Measurements from ENCODE around the gene PHF2.

The PHF2 gene

DNA sequence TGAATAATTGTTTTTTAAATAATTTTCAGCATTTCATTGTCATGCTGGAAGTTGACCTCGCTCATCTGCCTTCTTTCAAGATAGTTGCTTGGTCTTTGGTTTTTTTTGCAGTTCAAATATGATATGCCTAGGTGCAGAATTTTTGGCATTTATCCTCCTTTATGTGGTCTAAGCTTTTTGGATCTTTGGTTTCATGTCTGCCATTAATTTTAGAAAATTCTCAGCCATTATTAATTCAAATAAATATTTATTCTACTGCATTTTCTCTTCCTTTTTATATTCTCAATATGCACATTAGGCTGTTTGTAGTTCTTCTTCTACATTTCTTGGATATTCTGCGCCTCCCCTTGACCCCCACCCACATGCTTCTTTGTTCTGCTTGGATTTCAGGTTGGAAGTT is 63.6 kb downstream of the PHF2 start:
- Histone ChIP-seq H3K18ac (ENCODE audit: low read length) (no peak overlapping the region), H3K36me3 (replicated peaks in 1 of 2; ENCODE audit: control insufficient read depth in 2 of 2, insufficient read depth in 2 of 2, low read length in 2 of 2) (peaks cover 19 to 87% of the 10 kb centered on the region in 2 donors), H2AFZ (ENCODE audit: low read length) (no peak overlapping the region), H2BK12ac (ENCODE audit: low read length) (no peak overlapping the region), H2BK15ac (ENCODE audit: low read length) (no peak overlapping the region), H3K9me3 (replicated peaks in 1 of 2; ENCODE audit: control insufficient read depth in 2 of 2, insufficient read depth in 1 of 2, low read depth in 1 of 2, low read length in 2 of 2) (peaks cover 13 to 25% of the 10 kb centered on the region in 2 donors), H2AK5ac (ENCODE audit: low read depth, low read length) (no peak overlapping the region), H3K4ac (ENCODE audit: low read length) (no peak overlapping the region), H3K79me1 (ENCODE audit: low read depth, low read length) (peaks cover 2% of the 10 kb centered on the region), H3K27me3 (ENCODE audit: control insufficient read depth in 3 of 3, insufficient read depth in 3 of 3, low read depth in 1 of 3, low read length in 3 of 3) (peaks cover 0 to 2% (median 0%) of the 10 kb centered on the region in 3 experiments), H3K14ac (ENCODE audit: low read length) (no peak overlapping the region), H3K27ac (replicated peaks; ENCODE audit: low read length) (no peak overlapping the region), H3K9ac (ENCODE audit: low read depth, low read length, poor library complexity) (no peak overlapping the region), H3K23ac (ENCODE audit: low read depth, low read length, poor library complexity) (no peak overlapping the region), H3K4me3 (ENCODE audit: low read length in 2 of 2) (no peak overlapping the region), H3K4me1 (ENCODE audit: control insufficient read depth in 2 of 2, insufficient read depth in 1 of 2, low read depth in 1 of 2, low read length in 2 of 2) (peaks cover 0 to 5% of the 10 kb centered on the region in 2 donors), H2BK120ac (ENCODE audit: low read depth, low read length) (no peak overlapping the region), H4K8ac (ENCODE audit: low read depth, low read length) (no peak overlapping the region), H2BK5ac (ENCODE audit: low read length) (no peak overlapping the region), H3K4me2 (ENCODE audit: insufficient read depth, low read length, poor library complexity, severe bottlenecking) (no peak overlapping the region), H4K91ac (ENCODE audit: low read depth, low read length, poor library complexity) (no peak overlapping the region)
- DNase-seq (ENCODE audit: low spot score), result no peak
- no CpG with 5 or more reads among the region's 2 CpGs for WGBS, 2 donors (ENCODE audit: extremely low coverage in 2 of 2, insufficient read length in 2 of 2, insufficient replicate concordance in 1 of 2)

DNA sequence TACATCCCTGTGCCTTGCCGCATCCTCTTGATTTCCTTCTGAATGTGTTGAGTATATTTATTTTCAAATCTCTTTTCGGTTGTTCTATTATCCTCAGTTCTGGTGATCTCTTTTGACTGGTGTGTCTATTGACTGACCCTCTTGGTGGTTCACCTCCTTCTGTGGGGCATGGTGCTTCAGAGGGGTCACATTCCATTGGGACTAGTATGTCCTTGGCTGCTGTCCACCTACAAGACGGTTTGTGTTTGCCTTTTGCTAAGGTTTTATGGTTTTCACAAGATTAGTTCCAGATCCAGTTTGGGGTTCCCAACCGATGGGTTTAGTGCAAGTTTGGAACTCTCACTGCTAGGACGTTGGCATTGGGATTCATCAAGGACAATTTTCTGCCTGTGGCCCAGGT is 66.6 kb downstream of the PHF2 start:
- H3K36me3 ChIP-seq (replicated peaks in 1 of 2; ENCODE audit: control insufficient read depth in 2 of 2, insufficient read depth in 2 of 2, low read length in 2 of 2), result peaks cover 9 to 85% of the 10 kb centered on the region in 2 donors

GRCh38 chr9:93644397-93645088 is 68.2 kb downstream of the PHF2 start:
- peaks cover 0 to 1% (median 0%) of the 10 kb centered on the region in 3 experiments for H3K27me3 ChIP-seq (ENCODE audit: control insufficient read depth in 3 of 3, insufficient read depth in 3 of 3, low read depth in 1 of 3, low read length in 3 of 3)
- peaks cover 2% of the 10 kb centered on the region for H3K79me1 ChIP-seq (ENCODE audit: low read depth, low read length)
- no peak overlapping the region for H2BK120ac ChIP-seq (ENCODE audit: low read depth, low read length)
- H3K18ac ChIP-seq (ENCODE audit: low read length), result peak overlapping the region; percentile 24
- H3K4me2 ChIP-seq (ENCODE audit: insufficient read depth, low read length, poor library complexity, severe bottlenecking), result no peak overlapping the region
- H3K4me3 ChIP-seq (ENCODE audit: low read length in 2 of 2), result no peak overlapping the region
- no CpG with 5 or more reads among the region's 12 CpGs for WGBS, 2 donors (ENCODE audit: extremely low coverage in 2 of 2, insufficient read length in 2 of 2, insufficient replicate concordance in 1 of 2)
- H3K4me1 ChIP-seq (ENCODE audit: control insufficient read depth in 2 of 2, insufficient read depth in 1 of 2, low read depth in 1 of 2, low read length in 2 of 2), result no peaks in the 10 kb centered on the region
- H3K27ac ChIP-seq (replicated peaks; ENCODE audit: low read length), result no peak overlapping the region
- H3K9ac ChIP-seq (ENCODE audit: low read depth, low read length, poor library complexity), result no peak overlapping the region
- no peak overlapping the region for H3K14ac ChIP-seq (ENCODE audit: low read length)
- H3K4ac ChIP-seq (ENCODE audit: low read length), result no peak overlapping the region
- no peak for DNase-seq (ENCODE audit: low spot score)
- H3K36me3 ChIP-seq (replicated peaks in 1 of 2; ENCODE audit: control insufficient read depth in 2 of 2, insufficient read depth in 2 of 2, low read length in 2 of 2), result peaks cover 14 to 85% of the 10 kb centered on the region in 2 donors
- no peak overlapping the region for H2AFZ ChIP-seq (ENCODE audit: low read length)
- H3K9me3 ChIP-seq (replicated peaks in 1 of 2; ENCODE audit: control insufficient read depth in 2 of 2, insufficient read depth in 1 of 2, low read depth in 1 of 2, low read length in 2 of 2), result peaks cover 0 to 4% of the 10 kb centered on the region in 2 donors
- H2BK5ac ChIP-seq (ENCODE audit: low read length), result no peak overlapping the region
- H4K8ac ChIP-seq (ENCODE audit: low read depth, low read length), result no peak overlapping the region
- no peak overlapping the region for H4K91ac ChIP-seq (ENCODE audit: low read depth, low read length, poor library complexity)
- H2BK12ac ChIP-seq (ENCODE audit: low read length), result no peak overlapping the region
- peak overlapping the region; percentile 43 for H2AK5ac ChIP-seq (ENCODE audit: low read depth, low read length)
- H2BK15ac ChIP-seq (ENCODE audit: low read length), result no peak overlapping the region
- no peak overlapping the region for H3K23ac ChIP-seq (ENCODE audit: low read depth, low read length, poor library complexity)

More for the DNA sequence above, 66.6 kb downstream of the PHF2 start:
- Histone ChIP-seq H2BK5ac (ENCODE audit: low read length) (no peak overlapping the region), H4K91ac (ENCODE audit: low read depth, low read length, poor library complexity) (no peak overlapping the region), H3K4ac (ENCODE audit: low read length) (no peak overlapping the region), H3K4me2 (ENCODE audit: insufficient read depth, low read length, poor library complexity, severe bottlenecking) (no peak overlapping the region), H3K14ac (ENCODE audit: low read length) (no peak overlapping the region), H3K27me3 (ENCODE audit: control insufficient read depth in 3 of 3, insufficient read depth in 3 of 3, low read depth in 1 of 3, low read length in 3 of 3) (peaks cover 0 to 2% (median 0%) of the 10 kb centered on the region in 3 experiments), H3K27ac (replicated peaks; ENCODE audit: low read length) (no peak overlapping the region), H2AFZ (ENCODE audit: low read length) (no peak overlapping the region), H3K79me1 (ENCODE audit: low read depth, low read length) (peaks cover 2% of the 10 kb centered on the region), H3K9me3 (replicated peaks in 1 of 2; ENCODE audit: control insufficient read depth in 2 of 2, insufficient read depth in 1 of 2, low read depth in 1 of 2, low read length in 2 of 2) (peaks cover 3 to 10% of the 10 kb centered on the region in 2 donors), H4K8ac (ENCODE audit: low read depth, low read length) (no peak overlapping the region), H3K4me3 (ENCODE audit: low read length in 2 of 2) (no peak overlapping the region), H2BK120ac (ENCODE audit: low read depth, low read length) (no peak overlapping the region), H3K9ac (ENCODE audit: low read depth, low read length, poor library complexity) (no peak overlapping the region), H2AK5ac (ENCODE audit: low read depth, low read length) (no peak overlapping the region), H3K18ac (ENCODE audit: low read length) (no peak overlapping the region), H2BK15ac (ENCODE audit: low read length) (no peak overlapping the region), H3K4me1 (ENCODE audit: control insufficient read depth in 2 of 2, insufficient read depth in 1 of 2, low read depth in 1 of 2, low read length in 2 of 2) (no peaks in the 10 kb centered on the region), H3K23ac (ENCODE audit: low read depth, low read length, poor library complexity) (no peak overlapping the region), H2BK12ac (ENCODE audit: low read length) (no peak overlapping the region)
- WGBS, 2 donors (ENCODE audit: extremely low coverage in 2 of 2, insufficient read length in 2 of 2, insufficient replicate concordance in 1 of 2), result no CpG with 5 or more reads among the region's 5 CpGs
- DNase-seq (ENCODE audit: low spot score), result no peak

- Histone ChIP-seq H3K79me1 (ENCODE audit: low read depth, low read length) (peaks cover 2% of the 10 kb centered on the region), H2BK12ac (ENCODE audit: low read length) (no peak overlapping the region), H3K14ac (ENCODE audit: low read length) (no peak overlapping the region), H2BK120ac (ENCODE audit: low read depth, low read length) (no peak overlapping the region), H2AK5ac (ENCODE audit: low read depth, low read length) (no peak overlapping the region), H3K4me3 (ENCODE audit: low read length in 2 of 2) (no peak overlapping the region), H3K27me3 (ENCODE audit: control insufficient read depth in 3 of 3, insufficient read depth in 3 of 3, low read depth in 1 of 3, low read length in 3 of 3) (no peaks in the 10 kb centered on the region), H3K4ac (ENCODE audit: low read length) (no peak overlapping the region), H3K4me1 (ENCODE audit: control insufficient read depth in 2 of 2, insufficient read depth in 1 of 2, low read depth in 1 of 2, low read length in 2 of 2) (no peaks in the 10 kb centered on the region), H3K9ac (ENCODE audit: low read depth, low read length, poor library complexity) (no peak overlapping the region), H3K18ac (ENCODE audit: low read length) (no peak overlapping the region), H3K9me3 (replicated peaks in 1 of 2; ENCODE audit: control insufficient read depth in 2 of 2, insufficient read depth in 1 of 2, low read depth in 1 of 2, low read length in 2 of 2) (peaks cover 0 to 5% of the 10 kb centered on the region in 2 donors), H3K4me2 (ENCODE audit: insufficient read depth, low read length, poor library complexity, severe bottlenecking) (no peak overlapping the region), H4K91ac (ENCODE audit: low read depth, low read length, poor library complexity) (no peak overlapping the region), H3K36me3 (replicated peaks in 1 of 2; ENCODE audit: control insufficient read depth in 2 of 2, insufficient read depth in 2 of 2, low read length in 2 of 2) (peaks cover 20 to 85% of the 10 kb centered on the region in 2 donors), H4K8ac (ENCODE audit: low read depth, low read length) (peak overlapping the region; percentile 7), H3K23ac (ENCODE audit: low read depth, low read length, poor library complexity) (peak overlapping the region; percentile 61), H2BK5ac (ENCODE audit: low read length) (no peak overlapping the region), H2AFZ (ENCODE audit: low read length) (no peak overlapping the region), H3K27ac (replicated peaks; ENCODE audit: low read length) (no peak overlapping the region), H2BK15ac (ENCODE audit: low read length) (no peak overlapping the region)
- WGBS, 2 donors (ENCODE audit: extremely low coverage in 2 of 2, insufficient read length in 2 of 2, insufficient replicate concordance in 1 of 2), result no CpG with 5 or more reads among the region's 28 CpGs
- DNase-seq (ENCODE audit: low spot score), result no peak
Observed at GRCh38 chr9:93645149-93645889, 68.9 kb downstream of the PHF2 start.
